Fibroblast of villous mesenchyme (primary cell): Measurements from ENCODE around the gene OR13J1. TPM values are rescaled to one million over a fixed set of nuclear protein-coding genes. Genes with fewer than 3 reads are reported as not detected.

Experiments
- DNase-seq: peaks from one replicate; pipeline ENCODE4 v3.0.0-alpha.2; 2010; ENCODE audit warnings: low read depth
- H3K4me3 ChIP-seq: 2 replicates; pipeline ENCODE4 v1.5.1; 2011; ENCODE audit warnings: low read depth, mild to moderate bottlenecking, low read length
- total RNA-seq: library from RNA; depleted of rRNA; stranded (reverse); fragments of >200 nt; gene quantifications from 2 replicates; pipeline ENCODE4 v1.2.3, GENCODE V29; 2012
- TF ChIP-seq, protein P1 (sequence below): IDR thresholded peaks from 2 replicates; pipeline ENCODE4 v1.5.1; 2012; ENCODE audit warnings: low read depth, mild to moderate bottlenecking, low read length; ENCODE audit not compliant: insufficient read depth

Gene OR13J1
- total RNA-seq, 1 donor = not detected

DNA sequence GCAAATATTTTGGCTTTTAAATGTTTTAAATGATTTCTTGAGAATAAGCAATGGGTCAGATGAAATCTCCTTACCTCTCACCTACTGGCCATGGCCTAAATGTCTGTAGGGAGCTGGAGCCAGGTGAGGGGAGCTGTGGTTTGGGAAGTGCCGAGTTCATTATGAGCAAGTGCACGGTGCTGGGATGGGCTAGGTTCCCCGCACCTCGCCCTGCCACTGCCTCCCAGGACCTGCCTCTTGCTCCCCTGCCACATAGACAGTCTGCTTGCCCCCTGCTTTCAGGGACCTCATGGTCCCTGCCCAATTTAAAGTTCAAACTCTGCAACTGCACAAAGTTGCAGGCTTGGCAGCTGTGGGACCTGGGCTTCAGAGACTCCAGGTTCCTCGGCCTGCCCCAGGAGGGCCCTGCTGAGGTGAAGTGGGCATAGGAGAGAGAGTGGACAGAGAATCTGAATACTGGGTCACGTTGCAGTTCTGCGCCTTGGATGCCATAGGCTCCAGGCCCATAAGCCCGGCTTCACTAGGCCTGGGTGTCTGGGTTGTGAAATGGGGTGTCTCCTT is 5.4 kb downstream of the OR13J1 start:
- DNase-seq = no peak
- H3K4me3 ChIP-seq = no peak overlapping the region
- TF ChIP-seq, protein P1, sequence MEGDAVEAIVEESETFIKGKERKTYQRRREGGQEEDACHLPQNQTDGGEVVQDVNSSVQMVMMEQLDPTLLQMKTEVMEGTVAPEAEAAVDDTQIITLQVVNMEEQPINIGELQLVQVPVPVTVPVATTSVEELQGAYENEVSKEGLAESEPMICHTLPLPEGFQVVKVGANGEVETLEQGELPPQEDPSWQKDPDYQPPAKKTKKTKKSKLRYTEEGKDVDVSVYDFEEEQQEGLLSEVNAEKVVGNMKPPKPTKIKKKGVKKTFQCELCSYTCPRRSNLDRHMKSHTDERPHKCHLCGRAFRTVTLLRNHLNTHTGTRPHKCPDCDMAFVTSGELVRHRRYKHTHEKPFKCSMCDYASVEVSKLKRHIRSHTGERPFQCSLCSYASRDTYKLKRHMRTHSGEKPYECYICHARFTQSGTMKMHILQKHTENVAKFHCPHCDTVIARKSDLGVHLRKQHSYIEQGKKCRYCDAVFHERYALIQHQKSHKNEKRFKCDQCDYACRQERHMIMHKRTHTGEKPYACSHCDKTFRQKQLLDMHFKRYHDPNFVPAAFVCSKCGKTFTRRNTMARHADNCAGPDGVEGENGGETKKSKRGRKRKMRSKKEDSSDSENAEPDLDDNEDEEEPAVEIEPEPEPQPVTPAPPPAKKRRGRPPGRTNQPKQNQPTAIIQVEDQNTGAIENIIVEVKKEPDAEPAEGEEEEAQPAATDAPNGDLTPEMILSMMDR = no peak

DNA sequence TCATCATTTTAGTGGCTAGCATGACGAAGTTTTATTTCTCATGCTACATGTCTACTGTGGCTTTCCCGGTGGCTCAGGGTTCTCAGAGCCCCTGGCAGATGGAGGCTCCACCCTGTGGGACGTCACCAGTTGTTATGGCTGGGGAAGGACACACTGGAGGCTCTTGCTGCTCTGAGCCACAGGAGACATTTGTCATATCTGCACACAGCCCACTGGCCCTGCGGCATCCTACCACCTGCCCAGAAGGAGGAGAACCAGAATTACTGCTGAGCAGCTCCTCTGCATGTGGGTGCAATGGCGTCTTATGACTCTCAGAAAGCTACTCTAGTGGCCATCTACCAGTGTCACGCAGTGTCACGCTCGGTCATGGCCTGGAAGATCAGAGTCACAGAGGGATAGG is 6.6 kb downstream of the OR13J1 start:
- TF ChIP-seq, protein P1 = no peak
- DNase-seq = no peak
- H3K4me3 ChIP-seq = no peak overlapping the region

DNA sequence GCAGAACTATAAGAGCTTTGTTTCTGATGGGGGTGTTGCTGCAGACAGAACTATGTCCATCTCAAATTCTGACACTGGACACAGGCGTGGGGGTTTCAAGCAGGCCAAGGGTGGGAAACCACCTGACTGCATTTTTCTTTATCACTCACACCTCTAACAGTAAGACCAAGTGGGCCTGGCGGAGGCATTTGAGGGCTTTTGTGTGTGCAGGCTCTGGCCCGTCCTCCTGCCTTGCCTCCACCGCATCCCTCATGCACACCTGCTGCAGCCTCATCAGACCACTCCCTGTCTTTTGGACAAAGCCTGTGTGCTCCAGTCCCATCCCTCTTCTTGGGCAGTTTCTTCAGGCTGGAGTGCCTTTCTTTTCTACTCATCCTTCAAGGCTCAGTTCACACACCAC is 7.9 kb downstream of the OR13J1 start:
- TF ChIP-seq, protein P1 = no peak
- no peak overlapping the region for H3K4me3 ChIP-seq
- DNase-seq = no peak

DNA sequence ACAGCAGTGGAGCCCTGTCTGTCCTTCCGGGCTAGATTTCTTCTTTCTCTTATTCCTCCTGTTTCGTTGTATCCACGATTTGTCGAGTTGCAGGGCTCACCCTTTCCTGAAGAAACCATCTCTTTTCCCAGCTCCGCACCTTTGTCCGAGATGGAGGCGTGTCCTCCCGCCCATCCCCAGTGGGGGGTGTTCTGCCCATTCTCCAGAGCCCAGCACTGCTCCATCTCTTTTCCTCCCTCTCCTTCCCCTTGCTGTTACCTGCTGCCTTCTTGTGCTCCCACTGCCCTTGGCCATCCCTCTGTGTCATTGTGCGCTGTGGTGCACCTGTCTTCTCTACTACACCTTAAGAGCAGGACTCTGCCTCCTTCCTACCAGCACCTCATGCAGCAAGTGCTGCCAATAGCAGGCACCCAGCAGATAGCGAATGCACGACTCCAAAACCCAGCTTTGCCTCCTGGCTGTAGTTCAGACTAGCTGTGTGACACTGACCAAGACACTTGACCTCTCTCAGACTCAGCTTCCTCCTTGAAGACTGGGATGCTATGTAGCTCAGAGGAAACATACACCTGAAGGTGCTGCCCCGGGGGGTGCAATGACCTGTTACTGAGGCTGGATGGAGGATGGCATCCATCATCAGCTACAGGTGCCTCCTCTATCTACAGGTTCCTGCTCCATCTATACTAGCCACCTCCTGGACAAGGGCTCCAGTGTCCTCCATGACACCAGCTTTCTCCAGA is 8.9 kb downstream of the OR13J1 start:
- no peak for DNase-seq
- H3K4me3 ChIP-seq = no peak overlapping the region
- TF ChIP-seq, protein P1 = no peak

DNA sequence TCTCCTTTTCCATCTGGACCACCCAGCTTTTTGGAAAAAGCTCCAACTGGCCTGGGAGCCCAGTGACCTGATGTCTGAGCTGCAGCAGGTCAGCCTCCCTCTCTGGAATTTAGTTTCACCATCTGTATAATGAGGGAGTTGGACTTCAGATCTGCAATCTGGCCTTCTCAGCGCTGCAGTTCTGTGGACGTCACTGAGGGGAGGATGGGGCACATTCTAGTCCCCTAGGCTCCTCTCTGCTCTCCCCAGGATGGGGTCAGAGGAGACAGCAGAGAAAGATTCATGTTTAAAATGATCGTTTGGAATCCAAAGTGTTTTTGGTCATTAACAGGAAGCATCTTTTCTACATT is 10.2 kb downstream of the OR13J1 start:
- TF ChIP-seq, protein P1 = no peak
- H3K4me3 ChIP-seq = no peak overlapping the region
- no peak for DNase-seq

DNA sequence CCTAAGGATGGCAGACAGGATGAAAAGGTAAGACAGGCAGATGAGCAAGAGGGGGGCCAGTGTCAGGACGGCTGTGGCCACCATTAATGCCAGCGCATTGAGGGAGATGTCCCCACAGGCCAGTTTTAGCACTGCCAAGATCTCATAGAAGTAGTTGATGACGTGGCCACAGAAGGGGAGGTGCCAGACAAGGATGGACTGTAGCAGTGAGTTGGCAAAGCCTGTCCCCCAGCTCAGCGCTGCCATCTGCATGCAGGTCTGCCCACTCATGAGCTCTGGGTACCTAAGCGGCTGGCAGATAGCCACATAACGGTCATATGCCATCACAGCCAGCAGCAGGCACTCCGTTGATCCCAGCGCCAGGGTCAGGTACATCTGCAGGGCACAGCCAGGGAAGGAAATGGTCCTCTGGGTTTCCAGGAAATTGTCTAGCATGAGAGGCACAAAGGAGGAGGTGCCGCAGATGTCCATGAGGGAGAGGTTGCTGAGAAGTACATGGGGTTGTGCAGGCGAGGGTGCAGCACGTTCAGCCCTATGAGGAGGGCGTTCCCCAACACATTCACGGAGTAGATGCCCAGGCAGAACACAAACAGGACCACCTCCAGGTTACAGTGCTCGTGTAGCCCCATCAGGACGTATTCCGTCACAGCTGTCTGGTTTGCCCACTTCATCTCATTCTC is 10.8 kb downstream of the OR13J1 start:
- no peak overlapping the region for H3K4me3 ChIP-seq
- no peak for DNase-seq
- TF ChIP-seq, protein P1 = no peak
